HG03097 (cell line): ENCODE measurements around the gene SLC16A5.
"Not testable (repeated sequence)": the region's sequence is repeated elsewhere in the genome, so short reads cannot be mapped to it uniquely, and the experiment has no call there.

ENCODE experiments used
- ATAC-seq: cut with Tn5 transposase; IDR thresholded peaks from one replicate; pipeline ENCODE4 v1.9.1; 2021; ENCODE audit not compliant: unreplicated experiment, low FRiP score

SLC16A5 gene, protein sequence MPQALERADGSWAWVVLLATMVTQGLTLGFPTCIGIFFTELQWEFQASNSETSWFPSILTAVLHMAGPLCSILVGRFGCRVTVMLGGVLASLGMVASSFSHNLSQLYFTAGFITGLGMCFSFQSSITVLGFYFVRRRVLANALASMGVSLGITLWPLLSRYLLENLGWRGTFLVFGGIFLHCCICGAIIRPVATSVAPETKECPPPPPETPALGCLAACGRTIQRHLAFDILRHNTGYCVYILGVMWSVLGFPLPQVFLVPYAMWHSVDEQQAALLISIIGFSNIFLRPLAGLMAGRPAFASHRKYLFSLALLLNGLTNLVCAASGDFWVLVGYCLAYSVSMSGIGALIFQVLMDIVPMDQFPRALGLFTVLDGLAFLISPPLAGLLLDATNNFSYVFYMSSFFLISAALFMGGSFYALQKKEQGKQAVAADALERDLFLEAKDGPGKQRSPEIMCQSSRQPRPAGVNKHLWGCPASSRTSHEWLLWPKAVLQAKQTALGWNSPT

DNA sequence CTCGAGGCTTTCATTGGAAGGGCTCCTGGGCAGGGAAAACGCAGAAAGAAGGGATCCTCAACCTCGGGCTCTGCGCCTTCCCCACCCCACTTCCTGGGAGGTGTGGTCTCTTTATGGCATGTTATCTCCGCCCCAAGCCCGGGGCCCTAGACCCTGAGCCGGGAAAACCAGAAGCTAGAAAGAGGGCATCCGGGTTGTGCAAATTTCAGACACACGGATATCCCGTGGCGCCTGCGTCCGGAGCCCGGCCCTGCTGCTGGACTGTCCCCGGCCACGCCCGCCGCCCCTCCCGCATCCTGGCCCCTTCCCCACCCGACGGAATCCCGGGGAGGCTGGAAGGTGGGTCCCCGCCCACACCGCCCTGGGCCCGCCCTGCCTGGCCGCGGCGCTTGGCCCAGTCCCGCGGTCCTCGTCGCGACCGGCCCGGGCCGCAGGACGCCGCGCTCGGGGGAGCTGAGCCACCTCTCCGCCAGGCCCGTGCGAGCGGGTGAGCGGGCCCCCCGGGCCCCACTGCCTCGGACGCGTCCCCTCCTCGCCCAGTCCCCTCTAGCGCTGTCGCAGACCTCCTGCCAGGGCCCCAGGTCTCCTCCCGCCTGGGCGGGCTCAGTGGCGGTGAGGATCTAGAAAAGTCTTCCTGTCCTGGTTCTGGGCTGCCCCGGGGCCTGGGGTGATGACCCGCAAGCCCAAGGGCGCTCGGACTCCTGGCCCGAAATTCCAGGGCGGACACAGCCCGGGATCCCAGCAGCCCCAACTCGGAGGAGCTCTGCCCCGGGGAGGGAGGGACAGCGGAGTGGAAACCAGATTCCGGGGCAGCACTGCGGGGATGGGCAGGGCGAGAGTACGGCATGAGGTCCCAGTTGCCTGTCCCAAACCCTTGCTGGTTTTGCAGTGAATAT is at the start of gene SLC16A5:
SLC16A5 (plus strand) TSS at position 397 of the 896 bp plus-strand sequence. CDS start 5,683 bp downstream, outside the sequence.
- ATAC-seq, result no peak

DNA sequence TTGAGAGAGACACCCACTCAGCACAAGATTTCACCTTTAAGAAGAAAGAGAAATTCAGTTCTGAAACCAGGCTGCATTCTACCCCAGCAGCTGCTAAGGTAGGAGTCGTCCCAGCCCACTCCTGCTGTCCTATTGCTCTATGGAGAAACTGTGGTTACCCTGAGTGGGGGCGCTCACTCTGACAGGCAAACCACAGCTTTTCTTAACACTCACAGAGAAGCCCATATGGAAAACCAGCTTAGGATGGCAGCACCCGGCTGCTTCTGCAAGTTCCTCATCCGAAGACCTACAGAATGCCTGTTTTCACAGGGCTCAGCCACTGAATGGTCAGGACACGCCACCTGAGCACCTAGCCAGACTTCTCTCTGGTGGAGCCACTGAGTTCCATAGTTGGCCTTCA is 48.5 kb upstream of the SLC16A5 start:
- ATAC-seq, result no peak

DNA sequence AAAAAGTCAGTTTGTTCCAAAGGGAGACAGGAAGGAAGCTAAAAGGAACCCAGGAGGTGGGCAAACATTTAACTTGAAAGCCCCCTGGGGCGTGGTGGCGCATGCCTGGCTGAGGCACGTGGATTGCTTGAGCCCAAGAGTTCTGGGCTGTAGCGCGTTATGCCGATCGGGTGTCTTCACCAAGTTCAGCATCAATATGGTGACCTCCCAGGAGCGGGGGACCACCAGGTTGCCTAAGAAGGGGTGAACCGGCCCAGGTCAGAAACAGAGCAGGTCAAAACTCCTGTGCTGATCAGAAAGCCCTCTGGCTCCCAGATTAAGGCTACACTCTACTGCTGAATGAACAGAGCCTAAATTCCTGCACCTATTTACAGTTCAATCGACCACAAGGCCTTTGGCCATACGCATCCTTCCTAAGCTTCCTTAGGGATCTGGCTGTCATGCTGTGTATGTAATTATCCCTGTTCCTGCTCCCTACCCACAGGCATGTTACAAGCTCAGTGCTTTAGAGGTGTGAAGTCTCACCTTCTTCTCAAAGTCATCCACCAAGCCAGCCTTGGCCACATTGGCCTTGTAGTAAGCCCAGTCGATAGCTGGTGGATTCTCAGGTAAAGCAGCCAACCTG is 46.0 kb upstream of the SLC16A5 start:
- no peak for ATAC-seq

DNA sequence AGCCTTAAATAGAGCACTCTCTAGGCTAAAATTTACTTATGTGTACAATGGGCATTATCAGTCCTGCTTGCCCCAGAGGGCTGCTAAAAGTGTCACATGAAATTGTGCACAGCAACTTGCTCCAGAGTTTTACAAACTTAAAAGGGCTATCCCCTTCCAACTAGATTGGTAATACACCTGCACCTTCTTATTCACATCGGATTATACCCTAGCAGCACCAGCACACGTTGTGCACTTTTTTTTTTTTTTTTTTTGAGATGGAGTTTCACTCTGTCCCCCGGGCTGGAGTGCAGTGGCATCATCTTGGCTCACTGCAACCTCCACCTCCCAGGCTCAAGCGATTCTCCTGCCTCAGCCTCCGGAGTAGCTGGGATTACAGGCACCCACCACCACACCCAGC is 44.0 kb upstream of the SLC16A5 start:
- not testable (repeated sequence) for ATAC-seq

DNA sequence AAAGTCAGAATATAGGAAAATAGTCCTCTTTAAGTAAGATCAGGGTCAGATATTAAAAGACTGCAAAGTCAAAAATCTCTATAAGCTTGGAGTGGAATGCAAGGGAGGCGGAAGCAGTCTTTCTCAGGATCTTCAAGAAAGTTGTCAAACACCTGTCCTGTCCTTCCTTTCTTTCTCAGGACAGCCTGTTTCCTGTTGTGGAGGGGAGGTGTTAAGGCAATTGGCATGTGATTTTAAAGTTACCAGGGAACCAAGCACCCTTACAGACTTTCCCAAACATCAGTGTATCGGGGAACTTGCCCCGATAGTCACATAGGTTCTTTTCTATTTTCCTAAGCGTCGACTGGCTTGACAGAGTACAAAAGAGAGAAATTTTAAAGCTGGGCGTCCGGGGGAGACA is 43.0 kb upstream of the SLC16A5 start:
- no peak for ATAC-seq

DNA sequence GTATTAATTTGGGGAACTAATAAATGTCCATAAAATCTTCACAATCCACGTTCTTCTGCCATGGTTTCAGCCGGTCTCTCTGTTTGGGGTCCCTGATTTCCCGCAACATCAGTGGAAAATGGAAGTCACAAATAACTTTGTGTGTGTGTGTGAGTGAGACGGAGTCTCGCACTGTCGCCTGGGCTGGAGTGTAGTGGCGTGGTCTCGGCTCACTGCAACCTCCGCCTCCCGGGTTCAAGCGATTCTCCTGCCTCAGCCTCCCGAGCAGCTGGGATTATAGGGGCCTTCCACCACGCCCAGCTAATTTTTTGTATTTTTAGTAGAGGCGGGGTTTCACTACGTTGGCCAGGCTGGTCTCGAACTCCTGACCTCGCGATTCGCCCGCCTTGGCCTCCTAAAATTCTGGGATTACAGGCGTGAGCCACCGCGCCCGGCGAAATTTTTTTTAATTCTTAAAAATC is 41.8 kb upstream of the SLC16A5 start:
- ATAC-seq, result not testable (repeated sequence)

DNA sequence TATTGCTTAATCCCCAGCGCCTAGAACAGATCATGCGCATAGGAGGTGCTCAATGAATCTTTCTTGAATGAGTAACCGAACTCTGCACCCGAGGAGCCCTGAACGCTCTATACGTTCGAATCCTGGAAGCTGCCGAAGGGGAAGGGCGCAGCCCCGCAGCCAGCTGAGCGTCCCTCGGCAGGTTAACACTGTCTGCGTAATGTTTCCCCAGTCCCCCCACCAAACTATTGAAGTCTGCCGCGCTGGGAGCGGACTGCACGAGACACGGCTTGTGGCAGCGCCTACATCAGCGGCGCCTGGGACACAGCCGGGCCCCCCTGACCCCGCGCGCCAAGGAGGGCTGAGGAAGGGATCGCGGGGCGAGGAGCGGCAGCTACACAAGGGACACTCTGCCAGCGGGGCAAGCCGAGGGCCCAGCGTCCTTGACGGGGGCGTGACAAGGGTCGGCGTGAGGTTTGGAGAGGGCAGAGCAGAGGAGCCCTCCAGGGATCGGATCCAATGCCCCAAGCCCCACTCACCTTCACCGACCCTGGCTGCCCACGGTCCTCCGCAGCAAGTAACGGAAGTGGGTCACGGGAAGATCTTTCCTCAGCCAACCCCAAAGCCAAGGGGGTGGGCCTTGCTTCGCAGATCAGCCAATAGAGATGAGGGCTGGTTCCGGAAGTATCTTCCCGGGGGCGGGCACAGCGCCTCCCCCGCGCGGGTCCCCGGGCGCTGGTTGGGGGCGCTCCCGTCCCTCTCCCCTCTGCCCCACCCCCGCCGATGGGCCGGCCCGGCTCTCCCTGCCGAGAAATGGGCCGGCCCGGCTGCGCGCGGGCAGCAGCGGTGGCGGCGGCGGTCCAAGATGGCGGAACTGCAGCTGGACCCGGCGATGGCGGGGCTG is 41.1 kb upstream of the SLC16A5 start, which contains the start of the genes ATP5PD and KCTD2:
ATP5PD (minus strand) TSS at position 563 of the 883 bp plus-strand sequence. CDS start 4,319 bp downstream, outside the sequence.
KCTD2 (plus strand) TSS at position 819 of the 883 bp plus-strand sequence; CDS start at position 845, 26 bp downstream.
- ATAC-seq, result peak; percentile 94

DNA sequence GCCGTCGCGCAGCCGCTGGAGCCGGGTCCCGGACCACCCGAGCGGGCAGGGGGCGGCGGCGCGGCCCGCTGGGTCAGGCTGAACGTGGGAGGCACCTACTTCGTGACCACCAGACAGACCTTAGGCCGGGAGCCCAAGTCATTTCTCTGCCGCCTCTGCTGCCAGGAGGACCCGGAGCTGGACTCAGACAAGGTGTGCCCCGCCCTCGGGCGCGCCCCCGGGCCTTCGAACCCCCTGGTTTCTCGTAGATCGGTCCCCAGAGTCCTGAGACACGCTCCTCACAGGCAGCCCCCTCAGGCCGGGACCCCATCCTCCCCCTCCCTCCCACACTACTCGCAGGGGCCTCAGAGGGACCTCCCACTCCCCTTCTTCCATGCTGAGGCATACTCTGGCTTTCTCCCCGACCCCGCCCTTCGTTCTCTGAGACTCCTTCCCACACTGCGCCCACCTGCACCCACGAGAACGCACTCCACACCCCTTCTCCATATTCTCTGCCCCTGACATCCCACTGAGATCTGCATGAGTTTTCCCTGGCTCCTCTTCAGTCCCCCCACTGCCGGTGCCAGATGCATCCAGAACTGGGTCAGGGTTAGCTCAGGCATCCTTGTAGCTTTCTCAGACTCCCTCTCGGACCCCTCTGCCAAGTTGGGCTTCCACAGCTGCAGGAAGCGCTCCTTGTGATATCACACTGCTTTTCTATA is 40.2 kb upstream of the SLC16A5 start:
- no peak for ATAC-seq

DNA sequence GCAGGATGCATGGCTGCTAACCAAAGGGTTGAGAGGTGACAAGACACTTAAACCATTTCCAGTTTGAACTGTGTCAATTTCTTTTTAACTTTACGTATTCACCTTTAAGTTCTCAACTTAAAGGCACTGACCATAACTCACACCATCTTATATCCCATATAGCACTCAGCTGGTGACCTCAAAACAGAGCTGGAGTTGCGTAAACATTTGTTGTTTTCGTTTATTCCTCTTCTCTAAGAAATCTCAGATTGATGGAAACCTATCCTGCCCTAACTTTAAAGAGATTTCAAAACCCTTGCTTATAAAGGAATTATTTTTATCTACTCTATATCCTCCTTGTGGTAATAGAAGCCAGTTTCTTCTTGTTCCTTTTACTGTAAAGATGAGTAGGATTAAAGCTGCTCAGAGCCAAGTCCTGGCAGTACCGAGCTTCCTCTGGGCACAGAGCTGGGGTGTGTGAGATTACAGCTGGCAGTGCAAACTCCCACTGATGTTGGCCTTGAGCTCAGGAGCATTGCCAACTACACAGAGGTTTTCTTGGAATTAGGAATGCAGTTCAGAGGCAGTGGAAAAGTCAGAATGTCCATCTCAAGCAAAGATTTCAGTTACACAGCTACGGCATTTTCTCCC is 39.4 kb upstream of the SLC16A5 start:
- ATAC-seq, result no peak

DNA sequence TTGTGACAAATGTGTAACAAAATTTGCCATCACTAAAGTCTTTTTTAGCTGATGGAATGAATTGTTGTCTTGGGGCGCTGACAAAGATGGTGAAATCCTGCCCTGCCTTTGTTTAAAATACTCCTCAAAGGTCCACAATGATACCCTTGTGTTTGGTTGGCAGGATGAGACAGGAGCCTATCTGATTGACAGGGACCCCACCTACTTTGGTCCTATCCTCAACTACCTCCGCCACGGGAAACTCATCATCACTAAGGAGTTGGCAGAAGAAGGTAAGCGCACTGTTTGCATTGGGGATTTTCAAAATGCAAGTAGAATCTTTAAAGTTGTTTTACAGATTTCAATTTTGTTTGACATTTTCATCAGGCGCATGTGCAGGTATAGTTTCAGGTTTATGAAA is 38.7 kb upstream of the SLC16A5 start:
- no peak for ATAC-seq

DNA sequence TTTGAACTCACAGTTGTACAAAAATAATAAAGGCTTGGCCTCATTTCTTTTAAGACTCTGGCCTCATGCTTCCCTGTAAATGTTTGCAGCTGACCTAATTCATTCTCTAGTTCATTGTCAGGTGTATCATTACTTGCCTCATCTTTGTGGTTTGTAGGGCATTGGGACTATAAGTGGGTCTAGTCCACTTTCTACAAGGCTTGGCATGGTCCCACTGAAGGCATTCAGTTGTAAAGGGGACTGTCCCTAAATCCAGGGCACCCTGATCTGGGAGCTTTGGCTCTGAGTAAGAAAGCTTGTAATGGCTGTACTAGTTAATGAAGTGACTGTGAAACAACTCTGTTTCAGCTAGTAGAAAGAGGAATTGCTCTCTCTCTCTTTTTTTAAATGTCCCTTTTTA is 38.0 kb upstream of the SLC16A5 start:
- ATAC-seq, result no peak

DNA sequence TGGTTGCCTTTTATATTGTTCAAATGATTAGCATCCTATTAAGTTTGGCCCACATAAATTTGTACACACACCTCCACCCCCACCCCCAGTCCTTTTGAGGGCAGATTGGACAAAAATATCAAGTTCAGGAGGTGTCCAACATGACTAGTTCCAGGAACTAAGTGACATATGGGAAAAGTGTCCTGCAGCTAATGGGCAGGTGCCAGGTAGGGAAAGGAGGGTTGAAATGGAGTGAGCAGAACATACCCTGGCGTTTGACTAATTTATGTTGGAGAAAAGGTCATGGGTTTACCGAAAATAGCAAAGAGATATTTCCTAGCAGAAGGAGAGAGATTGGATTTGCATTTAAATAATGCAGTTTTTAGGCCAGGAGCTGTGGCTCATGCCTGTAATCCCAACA is 35.8 kb upstream of the SLC16A5 start:
- ATAC-seq, result no peak

DNA sequence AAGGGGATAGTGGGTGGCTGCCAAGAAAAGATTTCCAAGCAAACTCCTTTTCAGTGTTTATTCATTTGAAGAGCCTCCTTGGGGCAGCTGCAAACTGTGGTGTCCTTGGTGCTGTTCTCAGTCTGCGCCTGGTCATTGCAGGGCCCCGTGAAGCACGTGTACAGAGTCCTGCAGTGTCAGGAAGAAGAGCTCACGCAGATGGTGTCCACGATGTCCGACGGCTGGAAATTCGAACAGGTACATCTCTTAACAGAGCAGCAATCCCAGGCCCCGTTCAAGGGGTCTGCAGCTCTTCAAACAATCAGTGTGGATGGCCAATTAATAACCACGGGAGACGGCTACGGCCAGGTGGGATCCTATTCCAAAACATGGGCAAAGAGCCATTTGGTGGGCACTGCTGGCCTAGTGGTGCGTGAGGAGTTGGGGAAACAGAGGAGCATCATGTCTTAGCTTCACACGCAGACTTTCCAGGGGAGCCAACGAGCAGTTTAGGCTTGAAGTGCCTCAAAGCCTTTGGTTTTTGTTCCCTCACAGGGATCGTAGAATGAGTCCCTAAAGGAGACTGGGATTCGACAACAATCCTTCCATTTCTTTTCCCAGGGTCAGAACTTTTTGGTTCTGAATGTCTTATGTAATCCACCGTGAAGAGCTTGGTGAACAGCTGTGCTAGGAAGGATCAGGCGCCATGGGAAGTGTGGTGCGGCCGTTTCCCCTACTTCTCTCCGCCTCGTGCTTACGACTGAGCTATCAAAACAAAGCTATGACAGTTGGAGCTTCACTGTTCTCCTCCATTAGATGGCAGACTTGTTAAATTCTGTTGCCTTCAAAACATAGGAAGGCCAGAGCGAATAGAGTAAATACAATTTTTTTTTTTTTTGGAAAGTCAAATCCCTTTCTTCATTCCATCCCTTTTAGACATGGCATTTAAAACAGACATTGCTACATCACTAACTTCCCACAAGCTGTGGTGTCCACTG is 28.1 kb upstream of the SLC16A5 start:
- ATAC-seq, result no peak

DNA sequence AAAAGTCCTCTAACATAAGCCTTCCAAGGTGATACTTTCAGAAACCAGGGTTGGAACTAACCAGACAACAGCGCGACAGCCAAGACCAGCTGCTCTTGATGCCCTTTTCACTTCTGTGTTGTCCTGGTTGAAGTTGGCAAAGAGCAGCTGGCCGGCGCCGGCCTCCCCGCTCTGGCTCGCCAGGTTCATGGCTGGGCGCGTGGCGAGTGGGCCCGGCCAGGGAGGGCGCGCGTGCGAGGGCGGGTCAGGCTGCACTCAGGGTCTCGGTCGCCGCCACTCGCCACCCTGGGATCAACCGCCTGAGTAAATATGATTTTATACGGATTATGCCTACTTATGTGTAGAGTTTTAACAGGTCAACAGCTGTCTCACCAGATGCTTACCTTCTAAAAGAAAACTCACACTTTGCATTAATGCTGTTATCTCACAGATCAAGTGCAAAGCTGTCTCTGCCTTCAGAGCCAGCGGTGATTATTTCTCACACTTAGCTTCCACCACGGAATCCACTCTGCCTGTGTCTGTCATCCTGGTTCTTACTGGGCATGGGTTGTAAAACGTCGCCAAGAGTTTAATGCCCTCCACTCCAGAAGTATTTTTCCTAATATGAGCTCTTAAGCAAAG is 27.2 kb upstream of the SLC16A5 start:
- ATAC-seq, result no peak

DNA sequence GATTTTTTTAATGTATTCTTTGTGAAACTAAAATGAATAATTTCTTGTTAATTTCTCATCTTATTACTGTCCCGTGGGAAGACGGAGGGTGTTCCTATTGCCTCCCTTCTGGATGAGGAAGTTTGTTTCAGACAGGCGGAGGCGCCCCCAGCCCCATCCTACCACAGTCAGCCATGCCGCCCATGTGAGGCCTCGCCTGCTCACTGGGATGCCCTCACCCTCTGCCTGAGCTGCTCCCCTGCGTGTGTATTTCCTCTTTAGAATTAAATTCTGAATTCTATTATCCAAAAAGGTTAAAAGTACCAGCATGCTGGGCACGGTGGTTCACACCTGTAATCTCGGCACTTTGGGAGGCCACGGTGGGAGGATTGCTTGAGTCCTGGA is 26.7 kb upstream of the SLC16A5 start:
- ATAC-seq, result no peak

DNA sequence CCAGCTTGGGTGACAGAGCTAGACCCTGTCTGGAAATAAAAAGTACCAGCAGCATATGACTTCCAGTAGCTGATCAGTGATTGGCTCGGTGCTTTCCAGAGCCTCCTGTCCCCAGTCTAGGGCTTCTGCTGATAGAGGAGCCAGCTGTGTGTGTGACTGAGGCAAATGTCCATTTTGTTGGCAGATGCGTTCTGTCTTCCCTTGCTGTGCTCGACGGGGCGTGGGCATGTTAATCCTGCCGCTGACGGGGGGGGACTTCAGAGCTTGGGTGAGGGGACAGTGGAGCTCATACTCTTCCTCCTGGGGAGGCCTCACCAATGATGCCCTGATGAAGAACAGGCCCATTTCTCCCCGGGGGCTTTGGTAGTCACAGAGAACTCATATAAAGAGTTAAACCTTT is 26.1 kb upstream of the SLC16A5 start:
- ATAC-seq, result no peak

DNA sequence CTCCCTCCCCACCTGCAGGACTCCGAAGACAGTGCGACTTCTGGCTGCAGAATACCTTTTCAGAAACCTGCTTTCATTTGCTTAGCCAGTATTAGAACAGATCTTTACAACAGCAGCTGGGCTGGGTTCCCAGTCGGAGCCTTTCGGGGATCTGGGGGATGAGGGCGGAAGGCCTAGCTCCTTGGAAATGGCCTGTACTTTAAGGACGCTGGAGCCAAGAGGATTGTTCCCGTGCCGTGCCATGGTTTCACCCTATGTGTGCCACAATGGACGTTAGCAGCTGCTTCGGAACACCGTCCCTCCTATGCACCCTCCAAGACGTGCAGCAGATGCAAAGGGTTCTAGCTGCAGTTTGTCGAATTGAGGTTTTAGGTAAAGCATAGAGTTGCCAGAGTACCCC is 24.6 kb upstream of the SLC16A5 start:
- ATAC-seq, result no peak
